ENCODE measurements around the gene PDXDC1.

GRCh38 chr16:14963281-14964173, 11.3 kb upstream of the PDXDC1 start:
- TF ChIP-seq, protein P1, sequence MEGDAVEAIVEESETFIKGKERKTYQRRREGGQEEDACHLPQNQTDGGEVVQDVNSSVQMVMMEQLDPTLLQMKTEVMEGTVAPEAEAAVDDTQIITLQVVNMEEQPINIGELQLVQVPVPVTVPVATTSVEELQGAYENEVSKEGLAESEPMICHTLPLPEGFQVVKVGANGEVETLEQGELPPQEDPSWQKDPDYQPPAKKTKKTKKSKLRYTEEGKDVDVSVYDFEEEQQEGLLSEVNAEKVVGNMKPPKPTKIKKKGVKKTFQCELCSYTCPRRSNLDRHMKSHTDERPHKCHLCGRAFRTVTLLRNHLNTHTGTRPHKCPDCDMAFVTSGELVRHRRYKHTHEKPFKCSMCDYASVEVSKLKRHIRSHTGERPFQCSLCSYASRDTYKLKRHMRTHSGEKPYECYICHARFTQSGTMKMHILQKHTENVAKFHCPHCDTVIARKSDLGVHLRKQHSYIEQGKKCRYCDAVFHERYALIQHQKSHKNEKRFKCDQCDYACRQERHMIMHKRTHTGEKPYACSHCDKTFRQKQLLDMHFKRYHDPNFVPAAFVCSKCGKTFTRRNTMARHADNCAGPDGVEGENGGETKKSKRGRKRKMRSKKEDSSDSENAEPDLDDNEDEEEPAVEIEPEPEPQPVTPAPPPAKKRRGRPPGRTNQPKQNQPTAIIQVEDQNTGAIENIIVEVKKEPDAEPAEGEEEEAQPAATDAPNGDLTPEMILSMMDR (IDR thresholded peaks at IDR 0.05): no peak
- no peak for TF ChIP-seq POLR2A (IDR thresholded peaks at IDR 0.05)

All from uterus (tissue), 2 donors.